WTC11 (cell line): Measurements from ENCODE around the gene BAIAP2. TPM values are rescaled to one million over a fixed set of nuclear protein-coding genes. Genes with fewer than 3 reads are reported as not detected.

Experiments
- ATAC-seq: fragments of 200-7000 bp; cut with Tn5 transposase; 2 replicates; pipeline ENCODE4 v1.10.0; 2021; ENCODE audit warnings: mild to moderate bottlenecking, moderate library complexity
- CTCF ChIA-PET: fragments of 300-600 bp; sonication (Branson Sonifier 250); formaldehyde crosslinking; loops from one replicate; lab custom pipeline; 2021; ENCODE audit warnings: antibody characterized with exemption; lab: Charles Lee
- POLR2A ChIA-PET: fragments of 350-600 bp; sonication (Branson Sonifier 250); formaldehyde crosslinking; loops from one replicate; lab custom pipeline; 2021; ENCODE audit warnings: antibody characterized with exemption; lab: Charles Lee
- DNase-seq: peaks from one replicate; pipeline ENCODE4 v3.0.0; 2021; ENCODE audit warnings: low spot score
- H3K27ac Mint-ChIP-seq: 2 replicates; pipeline ENCODE4 v1.8.0; 2021; ENCODE audit warnings: mixed read lengths
- H3K27me3 Mint-ChIP-seq: 2 replicates; pipeline ENCODE4 v1.8.0; 2021; ENCODE audit warnings: low read depth, mild to moderate bottlenecking, moderate library complexity, mixed read lengths
- H3K36me3 Mint-ChIP-seq: 2 replicates; pipeline ENCODE4 v1.8.0; 2021; ENCODE audit warnings: mixed read lengths
- H3K4me1 Mint-ChIP-seq: 2 replicates; pipeline ENCODE4 v1.8.0; 2022; ENCODE audit warnings: mixed read lengths
- H3K4me3 Mint-ChIP-seq: 2 replicates; pipeline ENCODE4 v1.8.0; 2021; ENCODE audit warnings: mild to moderate bottlenecking, moderate library complexity, mixed read lengths
- H3K9me3 Mint-ChIP-seq: 2 replicates; pipeline ENCODE4 v1.8.0; 2021; ENCODE audit warnings: mixed read lengths
- AFF4 ChIP-seq: sonication (generic); formaldehyde crosslinking; IDR thresholded peaks from 2 replicates; pipeline ENCODE4 v1.8.1; 2023; ENCODE audit warnings: mild to moderate bottlenecking, missing genetic modification reagents, borderline replicate concordance
- ATF1 ChIP-seq: sonication (generic); formaldehyde crosslinking; IDR thresholded peaks from 2 replicates; pipeline ENCODE4 v1.8.1; 2023; ENCODE audit warnings: mild to moderate bottlenecking, moderate library complexity, missing genetic modification reagents
- HMGA2 ChIP-seq: fragments of 250-450 bp; sonication (Bioruptor Pico); IDR thresholded peaks from 2 replicates; pipeline ENCODE4 v1.4.0; 2021; ENCODE audit warnings: mild to moderate bottlenecking, moderate library complexity
- HMGXB4 ChIP-seq: sonication (generic); formaldehyde crosslinking; IDR thresholded peaks from 2 replicates; pipeline ENCODE4 v1.8.1; 2023; ENCODE audit warnings: mild to moderate bottlenecking, moderate library complexity, missing genetic modification reagents
- MAX ChIP-seq: sonication (generic); formaldehyde crosslinking; IDR thresholded peaks from 2 replicates; pipeline ENCODE4 v1.8.0; 2022; ENCODE audit warnings: mild to moderate bottlenecking, missing genetic modification reagents
- OVOL2 ChIP-seq: fragments of 250-450 bp; sonication (Bioruptor Pico); IDR thresholded peaks from 2 replicates; pipeline ENCODE4 v1.9.0; 2021; ENCODE audit warnings: mild to moderate bottlenecking, borderline replicate concordance
- ZNF121 ChIP-seq: sonication (generic); formaldehyde crosslinking; IDR thresholded peaks from 2 replicates; pipeline ENCODE4 v1.8.0; 2023; ENCODE audit warnings: missing genetic modification reagents
- ZNF263 ChIP-seq: sonication (generic); formaldehyde crosslinking; IDR thresholded peaks from 2 replicates; pipeline ENCODE4 v1.8.1; 2022; ENCODE audit warnings: low read depth, mild to moderate bottlenecking, moderate library complexity, missing genetic modification reagents
- ZNF396 ChIP-seq: fragments of 250-450 bp; sonication (Bioruptor Pico); IDR thresholded peaks from 2 replicates; pipeline ENCODE4 v1.8.0; 2021; ENCODE audit warnings: mild to moderate bottlenecking, moderate library complexity, borderline replicate concordance
- total RNA-seq: library from RNA; stranded (reverse); gene quantifications from 3 replicates; pipeline ENCODE4 v1.2.3, GENCODE V29; 2021
- TF ChIP-seq, protein P1 (sequence below): sonication (generic); formaldehyde crosslinking; IDR thresholded peaks from 2 replicates; pipeline ENCODE4 v1.8.1; 2022; ENCODE audit warnings: mild to moderate bottlenecking, moderate library complexity, missing genetic modification reagents
- TF ChIP-seq, protein P2 (sequence below): sonication (generic); formaldehyde crosslinking; IDR thresholded peaks from 2 replicates; pipeline ENCODE4 v1.8.0; 2022; ENCODE audit warnings: mild to moderate bottlenecking, missing genetic modification reagents

Gene BAIAP2
- total RNA-seq, 1 experiment from 2014 or later = 20.7 TPM

DNA sequence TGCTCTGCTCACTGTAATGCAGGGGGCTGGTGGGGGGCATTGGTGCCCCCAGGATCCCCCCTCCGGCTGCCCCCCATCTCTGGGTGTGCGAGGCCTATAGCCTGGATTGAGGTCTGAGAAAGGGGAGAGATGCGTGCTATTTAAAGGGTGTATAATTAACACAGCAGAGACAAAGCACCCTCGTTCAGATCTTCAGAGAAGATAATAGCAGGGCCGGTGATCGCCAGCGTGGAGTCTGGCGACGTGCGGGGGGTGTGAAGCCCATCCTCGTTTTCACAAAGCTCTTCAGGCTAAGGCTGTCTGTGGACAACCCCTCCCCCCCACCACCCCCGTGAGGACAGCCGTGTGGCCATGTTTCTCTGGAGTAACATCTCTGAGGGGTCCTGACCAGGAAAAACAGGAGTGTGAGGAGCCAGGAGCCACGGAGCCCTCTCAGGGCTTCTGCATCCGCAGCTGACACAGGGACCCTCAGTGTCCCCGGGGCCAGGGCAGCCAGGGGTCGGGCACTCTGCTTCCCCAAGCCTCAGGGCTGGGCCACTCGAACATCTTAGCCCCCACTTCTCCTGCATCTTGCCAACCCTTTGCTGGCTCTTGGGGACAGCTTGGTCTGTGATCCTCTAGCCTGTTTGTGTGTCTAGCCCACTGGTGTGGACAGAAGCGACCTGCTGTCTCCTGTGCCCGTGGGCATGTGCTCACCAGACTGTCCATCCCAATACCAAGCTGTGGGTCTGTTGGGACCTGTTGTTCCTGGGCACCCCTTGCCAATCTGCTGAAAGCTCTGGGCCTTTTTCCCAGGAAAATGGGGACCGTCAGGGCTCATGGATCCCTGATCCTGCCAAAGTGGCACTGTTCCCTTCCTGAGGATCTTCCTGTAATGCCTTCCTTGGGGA is 58.9 kb downstream of the BAIAP2 start:
- H3K27ac Mint-ChIP-seq = peak overlapping the region; percentile 92
- POLR2A ChIA-PET = no interaction called here
- no peak for DNase-seq
- TF ChIP-seq OVOL2 (CRISPR knock-in tag) = no peak
- TF ChIP-seq, all 79 proteins: peak for 0
- Mint-ChIP-seq H3K4me3 (no peak overlapping the region), H3K9me3 (no peaks in the 10 kb centered on the region), H3K36me3 (no peaks in the 10 kb centered on the region), H3K4me1 (peaks cover 22% of the 10 kb centered on the region), H3K27me3 (no peaks in the 10 kb centered on the region)
- ATAC-seq = no peak
- CTCF ChIA-PET = interaction anchor here (0.9 to 1.7 kb wide), 8 partner anchors 8 to 137 kb away, joined by 3 to 13 read pairs (median 4); no protein-coding TSS in a partner anchor

- H3K36me3 Mint-ChIP-seq = no peaks in the 10 kb centered on the region
- POLR2A ChIA-PET = no interaction called here
- H3K4me1 Mint-ChIP-seq = peaks cover 22% of the 10 kb centered on the region
- CTCF ChIA-PET = interaction anchor here (0.8 to 1.7 kb wide), 10 partner anchors 7 to 136 kb away, joined by 3 to 13 read pairs (median 4); no protein-coding TSS in a partner anchor
- no peaks in the 10 kb centered on the region for H3K27me3 Mint-ChIP-seq
- DNase-seq = peak; percentile 75
- H3K4me3 Mint-ChIP-seq = no peak overlapping the region
- peak overlapping the region; percentile 92 for H3K27ac Mint-ChIP-seq
- TF ChIP-seq ATF1 (CRISPR knock-in tag) = no peak
- peak; percentile 60; the same call in 1 of the 2 replicates for TF ChIP-seq MAX (CRISPR knock-in tag)
- 0 out of 2 replicates have a peak, but pooled peaks have one; percentile 7 for TF ChIP-seq HMGA2 (CRISPR knock-in tag)
- no peaks in the 10 kb centered on the region for H3K9me3 Mint-ChIP-seq
- ATAC-seq = peak; percentile 37
Measured at GRCh38 chr17:81094509-81095382, 59.8 kb downstream of the BAIAP2 start.

- TF ChIP-seq HMGA2 (CRISPR knock-in tag) = 0 out of 2 replicates have a peak, but pooled peaks have one; percentile 2
- no peak for TF ChIP-seq ZNF263 (CRISPR knock-in tag)
- CTCF ChIA-PET = interaction anchor here (0.8 to 4.5 kb wide), 7 partner anchors 9 to 107 kb away, joined by 3 to 32 read pairs (median 5); no protein-coding TSS in a partner anchor
- no peaks in the 10 kb centered on the region for H3K27me3 Mint-ChIP-seq
- DNase-seq (no peak), ATAC-seq (no peak)
- POLR2A ChIA-PET = no interaction called here
- peaks cover 18% of the 10 kb centered on the region for H3K4me1 Mint-ChIP-seq
- peak overlapping the region; percentile 11; the same call in 1 of the 2 replicates for H3K27ac Mint-ChIP-seq
- H3K4me3 Mint-ChIP-seq = no peak overlapping the region
- H3K9me3 Mint-ChIP-seq = no peaks in the 10 kb centered on the region
- H3K36me3 Mint-ChIP-seq = no peaks in the 10 kb centered on the region
Measured at GRCh38 chr17:81095383-81095762, 60.4 kb downstream of the BAIAP2 start.

DNA sequence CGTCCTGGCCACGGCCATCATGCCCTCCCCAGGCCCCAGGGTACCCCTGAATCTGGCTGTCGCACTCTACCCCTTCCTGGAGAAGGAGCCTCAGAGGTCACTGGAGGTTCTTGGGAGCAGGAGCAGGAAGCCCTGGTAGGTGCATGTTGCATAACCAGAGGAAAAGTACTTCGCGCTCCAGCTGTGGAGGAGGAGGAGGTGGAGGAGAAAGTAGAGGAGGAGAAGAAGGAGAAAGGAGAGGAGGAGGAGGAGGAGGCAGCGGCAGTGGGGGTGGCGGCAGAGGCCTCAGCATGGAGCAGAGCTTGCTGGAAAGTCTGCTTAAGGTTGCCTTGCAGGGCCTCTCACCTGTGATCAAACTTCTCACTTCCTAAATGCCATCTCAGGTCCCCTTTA is 61.8 kb downstream of the BAIAP2 start:
- H3K9me3 Mint-ChIP-seq = no peaks in the 10 kb centered on the region
- H3K27me3 Mint-ChIP-seq = no peaks in the 10 kb centered on the region
- ChIA-PET CTCF (interaction anchor here (0.6 to 4.5 kb wide), 29 partner anchors 9 to 1030 kb away, joined by 3 to 32 read pairs (median 4); partner anchors contain the start of genes BAIAP2, CEP131, NDUFAF8 and TEPSIN), POLR2A (no interaction called here)
- 0 out of 2 replicates have a peak overlapping the region, but pooled peaks have one; percentile 32 for H3K27ac Mint-ChIP-seq
- H3K36me3 Mint-ChIP-seq = no peaks in the 10 kb centered on the region
- no peak for DNase-seq
- H3K4me3 Mint-ChIP-seq = no peak overlapping the region
- peaks cover 18% of the 10 kb centered on the region for H3K4me1 Mint-ChIP-seq
- no peak for ATAC-seq
- TF ChIP-seq, protein P1, sequence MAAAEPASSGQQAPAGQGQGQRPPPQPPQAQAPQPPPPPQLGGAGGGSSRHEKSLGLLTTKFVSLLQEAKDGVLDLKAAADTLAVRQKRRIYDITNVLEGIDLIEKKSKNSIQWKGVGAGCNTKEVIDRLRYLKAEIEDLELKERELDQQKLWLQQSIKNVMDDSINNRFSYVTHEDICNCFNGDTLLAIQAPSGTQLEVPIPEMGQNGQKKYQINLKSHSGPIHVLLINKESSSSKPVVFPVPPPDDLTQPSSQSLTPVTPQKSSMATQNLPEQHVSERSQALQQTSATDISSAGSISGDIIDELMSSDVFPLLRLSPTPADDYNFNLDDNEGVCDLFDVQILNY (CRISPR knock-in tag) = no peak
- TF ChIP-seq ZNF396 (CRISPR knock-in tag) = no peak
- no peak for TF ChIP-seq HMGXB4 (CRISPR knock-in tag)
- no peak for TF ChIP-seq AFF4 (CRISPR knock-in tag)
- TF ChIP-seq, protein P2, sequence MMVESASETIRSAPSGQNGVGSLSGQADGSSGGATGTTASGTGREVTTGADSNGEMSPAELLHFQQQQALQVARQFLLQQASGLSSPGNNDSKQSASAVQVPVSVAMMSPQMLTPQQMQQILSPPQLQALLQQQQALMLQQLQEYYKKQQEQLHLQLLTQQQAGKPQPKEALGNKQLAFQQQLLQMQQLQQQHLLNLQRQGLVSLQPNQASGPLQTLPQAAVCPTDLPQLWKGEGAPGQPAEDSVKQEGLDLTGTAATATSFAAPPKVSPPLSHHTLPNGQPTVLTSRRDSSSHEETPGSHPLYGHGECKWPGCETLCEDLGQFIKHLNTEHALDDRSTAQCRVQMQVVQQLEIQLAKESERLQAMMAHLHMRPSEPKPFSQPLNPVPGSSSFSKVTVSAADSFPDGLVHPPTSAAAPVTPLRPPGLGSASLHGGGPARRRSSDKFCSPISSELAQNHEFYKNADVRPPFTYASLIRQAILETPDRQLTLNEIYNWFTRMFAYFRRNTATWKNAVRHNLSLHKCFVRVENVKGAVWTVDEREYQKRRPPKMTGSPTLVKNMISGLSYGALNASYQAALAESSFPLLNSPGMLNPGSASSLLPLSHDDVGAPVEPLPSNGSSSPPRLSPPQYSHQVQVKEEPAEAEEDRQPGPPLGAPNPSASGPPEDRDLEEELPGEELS (CRISPR knock-in tag) = no peak
- no peak for TF ChIP-seq ZNF121
